Body of pancreas (tissue), 4 donors: ENCODE measurements around the gene DENND4B.

Experiments used
- POLR2A ChIP-seq, 3 donors: fragments of 450-650 bp; IDR thresholded peaks; one replicate each; pipeline ENCODE4 v1.6.1; 2016; ENCODE audit warnings: antibody characterized with exemption in 3 of 3, mild to moderate bottlenecking in 2 of 3
- TF ChIP-seq, protein P1 (sequence below), 7 experiments: fragments of 450-650 bp in 4 of 7; fragments of 200-600 bp in 3 of 7; sonication (generic) in 3 of 7; IDR thresholded peaks; one replicate each; pipeline ENCODE4 v1.5.1; 2016 to 2019; ENCODE audit warnings: antibody characterized with exemption in 7 of 7

DNA sequence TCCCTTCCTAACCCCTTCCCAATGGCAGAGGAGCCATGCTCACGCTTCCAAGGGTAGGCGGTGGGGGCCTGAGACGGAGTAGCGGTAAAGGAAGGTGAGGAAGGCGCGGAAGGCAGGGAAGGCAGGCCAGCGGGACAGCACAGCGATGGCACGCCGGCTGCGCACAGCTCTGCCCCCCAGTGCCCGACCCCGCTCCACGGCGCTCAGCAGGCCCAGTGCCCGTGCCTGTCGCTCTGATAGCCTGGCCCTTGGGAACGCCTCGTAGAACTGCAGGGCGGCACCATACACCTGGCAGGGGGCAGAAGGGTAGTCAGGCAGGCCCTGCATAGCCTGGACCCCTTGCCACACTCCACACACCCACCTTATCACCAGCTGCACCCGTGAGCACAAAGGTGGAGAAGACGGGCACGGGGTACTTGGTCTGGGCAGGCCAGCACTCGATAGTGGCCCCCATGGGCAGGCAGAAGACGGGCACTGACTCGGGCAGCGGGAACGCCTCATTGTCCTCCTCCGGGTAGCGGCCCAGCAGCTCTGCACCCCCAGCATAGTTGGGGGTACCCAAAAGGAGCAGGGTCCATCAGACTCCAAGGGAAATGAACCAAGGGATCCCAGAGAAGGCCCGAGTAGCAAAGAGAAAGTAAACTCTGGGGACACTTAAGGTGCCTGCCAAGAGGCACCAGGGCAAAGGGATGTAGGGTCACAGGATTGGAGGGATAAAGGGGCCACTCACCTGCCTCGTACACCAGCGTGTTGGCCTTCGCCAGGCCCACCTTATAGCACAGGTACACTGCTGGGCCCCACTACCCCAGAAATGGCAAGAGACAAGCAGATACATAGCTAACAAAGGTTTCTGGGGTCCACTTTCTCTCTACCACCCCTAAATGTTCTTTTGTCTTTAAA lies 4.4 kb downstream of the DENND4B start:
- TF ChIP-seq, protein P1, sequence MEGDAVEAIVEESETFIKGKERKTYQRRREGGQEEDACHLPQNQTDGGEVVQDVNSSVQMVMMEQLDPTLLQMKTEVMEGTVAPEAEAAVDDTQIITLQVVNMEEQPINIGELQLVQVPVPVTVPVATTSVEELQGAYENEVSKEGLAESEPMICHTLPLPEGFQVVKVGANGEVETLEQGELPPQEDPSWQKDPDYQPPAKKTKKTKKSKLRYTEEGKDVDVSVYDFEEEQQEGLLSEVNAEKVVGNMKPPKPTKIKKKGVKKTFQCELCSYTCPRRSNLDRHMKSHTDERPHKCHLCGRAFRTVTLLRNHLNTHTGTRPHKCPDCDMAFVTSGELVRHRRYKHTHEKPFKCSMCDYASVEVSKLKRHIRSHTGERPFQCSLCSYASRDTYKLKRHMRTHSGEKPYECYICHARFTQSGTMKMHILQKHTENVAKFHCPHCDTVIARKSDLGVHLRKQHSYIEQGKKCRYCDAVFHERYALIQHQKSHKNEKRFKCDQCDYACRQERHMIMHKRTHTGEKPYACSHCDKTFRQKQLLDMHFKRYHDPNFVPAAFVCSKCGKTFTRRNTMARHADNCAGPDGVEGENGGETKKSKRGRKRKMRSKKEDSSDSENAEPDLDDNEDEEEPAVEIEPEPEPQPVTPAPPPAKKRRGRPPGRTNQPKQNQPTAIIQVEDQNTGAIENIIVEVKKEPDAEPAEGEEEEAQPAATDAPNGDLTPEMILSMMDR (IDR thresholded peaks at IDR 0.05), result no peak
- TF ChIP-seq POLR2A (IDR thresholded peaks at IDR 0.05), result no peak
